Keratinocyte (primary cell): ENCODE results near the gene NGEF. TPM values are rescaled to one million over a fixed set of nuclear protein-coding genes. Genes with fewer than 3 reads are reported as not detected.

Experiments used
- DNase-seq: peaks from one replicate; pipeline ENCODE4 v3.0.0-alpha.2; 2011; ENCODE audit warnings: low read depth, missing footprints, low spot score
- FAIRE-seq: peaks from 2 replicates; lab custom pipeline; 2011; peaks lifted over from hg19 to GRCh38; lab: Jason Lieb, UNC
- H2AFZ ChIP-seq: 2 replicates; pipeline ENCODE4 v1.6.0; 2012; ENCODE audit warnings: low read length, control low read depth, inconsistent platforms; ENCODE audit not compliant: control insufficient read depth
- H3K27ac ChIP-seq: 2 replicates; pipeline ENCODE4 v1.5.1; 2011; ENCODE audit warnings: low read length; ENCODE audit not compliant: control insufficient read depth, insufficient read depth
- H3K27me3 ChIP-seq: 3 replicates; pipeline ENCODE4 v1.6.0; 2011; ENCODE audit warnings: low read length; ENCODE audit not compliant: control insufficient read depth, insufficient read depth; ENCODE audit errors: extremely low read depth
- H3K36me3 ChIP-seq, 2 experiments: 2 replicates in 1 of 2; 3 replicates in 1 of 2; pipeline ENCODE4 v1.5.1; 2011; ENCODE audit warnings: low read length in 2 of 2, mild to moderate bottlenecking in 1 of 2; ENCODE audit not compliant: control insufficient read depth in 2 of 2, insufficient read depth in 2 of 2; ENCODE audit errors: extremely low read depth in 1 of 2
- H3K4me1 ChIP-seq: 3 replicates; pipeline ENCODE4 v1.5.1; 2011; ENCODE audit warnings: low read length; ENCODE audit not compliant: control insufficient read depth, insufficient read depth; ENCODE audit errors: extremely low read depth
- H3K4me2 ChIP-seq: 3 replicates; pipeline ENCODE4 v1.6.0; 2011; ENCODE audit warnings: low read depth, low read length; ENCODE audit not compliant: control insufficient read depth, insufficient read depth; ENCODE audit errors: extremely low read depth
- H3K4me3 ChIP-seq, 3 experiments: fragments of 200-600 bp in 1 of 3; sonication (generic) in 1 of 3; 2 replicates in 2 of 3; 3 replicates in 1 of 3; pipeline ENCODE4 v1.5.1; 2011 to 2016; ENCODE audit warnings: low read length in 3 of 3, mild to moderate bottlenecking in 3 of 3, control low read depth in 2 of 3, inconsistent platforms in 1 of 3, low read depth in 1 of 3, mixed read lengths in 1 of 3, mixed run types in 1 of 3, moderate library complexity in 1 of 3; ENCODE audit not compliant: control insufficient read depth in 2 of 3, insufficient read depth in 2 of 3; ENCODE audit errors: extremely low read depth in 1 of 3
- H3K79me2 ChIP-seq: 2 replicates; pipeline ENCODE4 v1.6.0; 2012; ENCODE audit warnings: low read length; ENCODE audit not compliant: control insufficient read depth, insufficient read depth
- H3K9ac ChIP-seq: 3 replicates; pipeline ENCODE4 v1.6.0; 2011; ENCODE audit warnings: low read length; ENCODE audit not compliant: control insufficient read depth, insufficient read depth; ENCODE audit errors: extremely low read depth
- H3K9me1 ChIP-seq: 3 replicates; pipeline ENCODE4 v1.6.0; 2011; ENCODE audit warnings: low read length; ENCODE audit not compliant: control insufficient read depth, insufficient read depth; ENCODE audit errors: extremely low read depth
- H3K9me3 ChIP-seq: 2 replicates; pipeline ENCODE4 v1.5.1; 2012; ENCODE audit warnings: low read depth, low read length; ENCODE audit not compliant: control insufficient read depth
- H4K20me1 ChIP-seq: 3 replicates; pipeline ENCODE4 v1.6.0; 2011; ENCODE audit warnings: low read length; ENCODE audit not compliant: control insufficient read depth, insufficient read depth; ENCODE audit errors: extremely low read depth
- EZH2 ChIP-seq: IDR thresholded peaks from one replicate; pipeline ENCODE4 v1.6.1; 2012; ENCODE audit warnings: inconsistent platforms, mild to moderate bottlenecking, low read length, moderate library complexity
- dilution Hi-C: fragments of 300-500 bp; cut with MboI; formaldehyde crosslinking; loops from one replicate; pipeline ENCODE4 v1.7.0; 2020; ENCODE audit warnings: low sequenced_read_pairs; ENCODE audit not compliant: extremely low pct_ligation_motif_present
- polyA plus RNA-seq, 5 experiments: library from polyadenylated mRNA; depleted of rRNA in 3 of 5; stranded (reverse) in 3 of 5; stranded (forward) in 1 of 5; unstranded in 1 of 5; fragments of >200 nt; gene quantifications; 1 replicate in 1 of 5; 2 replicates in 3 of 5; 3 replicates in 1 of 5; pipeline versions ENCODE4 v1.2.1 to v1.2.3, GENCODE V29; 2011 to 2012; ENCODE audit warnings: missing spikeins in 2 of 5, low read depth in 1 of 5, low replicate concordance in 1 of 5
- TF ChIP-seq, protein P1 (sequence below), 3 experiments: IDR thresholded peaks in 1 of 3; conservative IDR thresholded peaks in 1 of 3; optimal IDR thresholded peaks in 1 of 3; 2 replicates in 2 of 3; 3 replicates in 1 of 3; pipeline versions ENCODE3 to v1.5.1; 2011; ENCODE audit warnings: low read length in 3 of 3, mild to moderate bottlenecking in 3 of 3, moderate library complexity in 2 of 3, control low read depth in 1 of 3, inconsistent platforms in 1 of 3; ENCODE audit not compliant: insufficient read depth in 2 of 3; ENCODE audit errors: extremely low read depth in 1 of 3

Gene NGEF
- polyA plus RNA-seq, 1 donor (not counting 4 experiments of a cell fraction or from before 2014, with no cell fraction given), result 0.17 TPM

GRCh38 chr2:232890536-232890895, 122.5 kb downstream of the NGEF start:
- FAIRE-seq, result no peak
- H3K27ac ChIP-seq, result no peak overlapping the region
- no peak for TF ChIP-seq EZH2
- TF ChIP-seq, protein P1, sequence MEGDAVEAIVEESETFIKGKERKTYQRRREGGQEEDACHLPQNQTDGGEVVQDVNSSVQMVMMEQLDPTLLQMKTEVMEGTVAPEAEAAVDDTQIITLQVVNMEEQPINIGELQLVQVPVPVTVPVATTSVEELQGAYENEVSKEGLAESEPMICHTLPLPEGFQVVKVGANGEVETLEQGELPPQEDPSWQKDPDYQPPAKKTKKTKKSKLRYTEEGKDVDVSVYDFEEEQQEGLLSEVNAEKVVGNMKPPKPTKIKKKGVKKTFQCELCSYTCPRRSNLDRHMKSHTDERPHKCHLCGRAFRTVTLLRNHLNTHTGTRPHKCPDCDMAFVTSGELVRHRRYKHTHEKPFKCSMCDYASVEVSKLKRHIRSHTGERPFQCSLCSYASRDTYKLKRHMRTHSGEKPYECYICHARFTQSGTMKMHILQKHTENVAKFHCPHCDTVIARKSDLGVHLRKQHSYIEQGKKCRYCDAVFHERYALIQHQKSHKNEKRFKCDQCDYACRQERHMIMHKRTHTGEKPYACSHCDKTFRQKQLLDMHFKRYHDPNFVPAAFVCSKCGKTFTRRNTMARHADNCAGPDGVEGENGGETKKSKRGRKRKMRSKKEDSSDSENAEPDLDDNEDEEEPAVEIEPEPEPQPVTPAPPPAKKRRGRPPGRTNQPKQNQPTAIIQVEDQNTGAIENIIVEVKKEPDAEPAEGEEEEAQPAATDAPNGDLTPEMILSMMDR (optimal IDR thresholded peaks at IDR 0.05 in 1 of 3, IDR thresholded peaks at IDR 0.05 in 1 of 3, conservative IDR thresholded peaks at IDR 0.05 in 1 of 3; ENCODE audit: extremely low read depth in 1 of 3, insufficient read depth in 2 of 3, low read length in 3 of 3), result no peak
- H3K4me2 ChIP-seq, result no peak overlapping the region
- no peaks in the 10 kb centered on the region for H4K20me1 ChIP-seq
- no peak overlapping the region for H3K4me3 ChIP-seq
- no peaks in the 10 kb centered on the region for H3K9me3 ChIP-seq
- H3K9me1 ChIP-seq, result no peaks in the 10 kb centered on the region
- H3K27me3 ChIP-seq, result peaks cover 5% of the 10 kb centered on the region
- H3K9ac ChIP-seq, result no peak overlapping the region
- dilution Hi-C loops, result no loop called here
- DNase-seq, result no peak
- no peaks in the 10 kb centered on the region for H3K36me3 ChIP-seq
- no peaks in the 10 kb centered on the region for H3K79me2 ChIP-seq
- H2AFZ ChIP-seq, result no peak overlapping the region
- H3K4me1 ChIP-seq, result peaks cover 5% of the 10 kb centered on the region

- Histone ChIP-seq H3K36me3 (no peaks in the 10 kb centered on the region), H3K4me2 (no peak overlapping the region), H3K9ac (no peak overlapping the region), H3K9me3 (no peaks in the 10 kb centered on the region), H4K20me1 (no peaks in the 10 kb centered on the region), H3K79me2 (no peaks in the 10 kb centered on the region), H2AFZ (no peak overlapping the region), H3K27me3 (peaks cover 5% of the 10 kb centered on the region), H3K27ac (no peak overlapping the region), H3K4me3 (no peak overlapping the region), H3K4me1 (peaks cover 5% of the 10 kb centered on the region), H3K9me1 (no peaks in the 10 kb centered on the region)
- no peak for DNase-seq
- dilution Hi-C loops, result no loop called here
- FAIRE-seq, result no peak
- TF ChIP-seq, protein P1 (optimal IDR thresholded peaks at IDR 0.05 in 1 of 3, IDR thresholded peaks at IDR 0.05 in 1 of 3, conservative IDR thresholded peaks at IDR 0.05 in 1 of 3; ENCODE audit: extremely low read depth in 1 of 3, insufficient read depth in 2 of 3, low read length in 3 of 3), result no peak
- TF ChIP-seq EZH2, result no peak
Measured at GRCh38 chr2:232889876-232890401, 123.1 kb downstream of the NGEF start.
